ENCODE data around the gene SS18L1.

The SS18L1 gene

DNA sequence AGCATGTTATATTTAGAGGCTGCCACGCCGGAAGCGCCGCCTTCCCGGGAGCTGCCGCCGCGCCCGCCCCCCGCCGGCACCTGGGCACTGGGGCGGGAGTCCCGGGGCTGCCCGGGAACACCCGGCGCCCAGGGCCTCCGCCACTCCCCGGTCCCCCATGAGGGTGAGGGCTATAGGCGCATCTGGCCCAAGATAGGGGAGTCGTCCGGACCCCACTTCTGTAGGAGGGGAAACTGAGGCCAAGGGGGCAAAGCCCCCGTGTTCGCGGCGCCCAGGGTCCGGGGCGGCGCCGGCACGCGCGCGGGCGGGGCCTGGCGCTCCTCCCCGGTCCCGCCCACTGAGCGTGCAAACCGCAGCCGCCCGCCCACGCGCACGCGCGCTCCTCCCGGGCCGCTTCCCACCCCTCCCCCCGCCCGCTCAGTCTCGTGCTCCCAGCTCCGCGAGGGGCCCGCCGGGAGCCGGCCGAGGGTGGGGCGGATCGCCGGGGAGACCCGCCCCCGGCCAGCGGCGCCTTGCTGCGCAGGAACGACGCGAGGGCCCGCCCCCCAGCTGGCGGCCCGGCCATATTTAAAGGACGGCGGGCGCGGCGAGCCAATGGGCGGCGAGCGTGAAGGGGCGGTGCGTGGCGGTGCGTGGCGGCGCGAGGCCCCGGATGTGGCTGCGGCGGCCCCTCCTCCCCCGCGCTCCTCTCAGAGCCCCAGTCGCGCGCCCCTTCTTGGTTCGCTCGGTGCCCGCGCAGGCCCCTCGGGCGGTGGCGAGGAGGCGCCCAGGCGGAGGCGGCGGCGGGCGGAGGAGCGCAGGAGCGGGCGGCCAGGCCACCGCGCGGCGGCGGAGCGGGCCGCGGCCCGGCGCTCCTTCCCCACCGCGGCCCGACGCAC is 21.6 kb upstream of the SS18L1 start, which contains the start of gene LSM14B:
Gene LSM14B, plus strand, starts transcription at position 700 of the 878 bp plus-strand sequence. CDS start 192 bp downstream, outside the sequence.
- H3K4me3 ChIP-seq (replicated peaks; ENCODE audit: insufficient read depth, low read length): peak within 1 kb of the TSS; percentile 77
- peak; percentile 92 to 94 for DNase-seq (ENCODE audit: low read depth in 1 of 2, low spot score in 1 of 2)
- peak within 1 kb of the TSS; percentile 95 for H3K27ac ChIP-seq (replicated peaks)

GRCh38 chr20:62122654-62123449 is 20.7 kb upstream of the SS18L1 start:
- Histone ChIP-seq H3K4me3 (replicated peaks; ENCODE audit: insufficient read depth, low read length) (peak overlapping the region; percentile 77), H3K27ac (replicated peaks) (peak overlapping the region; percentile 50), H3K27me3 (ENCODE audit: insufficient read depth, poor library complexity, severe bottlenecking) (no peaks in the 10 kb centered on the region)
- TF ChIP-seq, protein P1, sequence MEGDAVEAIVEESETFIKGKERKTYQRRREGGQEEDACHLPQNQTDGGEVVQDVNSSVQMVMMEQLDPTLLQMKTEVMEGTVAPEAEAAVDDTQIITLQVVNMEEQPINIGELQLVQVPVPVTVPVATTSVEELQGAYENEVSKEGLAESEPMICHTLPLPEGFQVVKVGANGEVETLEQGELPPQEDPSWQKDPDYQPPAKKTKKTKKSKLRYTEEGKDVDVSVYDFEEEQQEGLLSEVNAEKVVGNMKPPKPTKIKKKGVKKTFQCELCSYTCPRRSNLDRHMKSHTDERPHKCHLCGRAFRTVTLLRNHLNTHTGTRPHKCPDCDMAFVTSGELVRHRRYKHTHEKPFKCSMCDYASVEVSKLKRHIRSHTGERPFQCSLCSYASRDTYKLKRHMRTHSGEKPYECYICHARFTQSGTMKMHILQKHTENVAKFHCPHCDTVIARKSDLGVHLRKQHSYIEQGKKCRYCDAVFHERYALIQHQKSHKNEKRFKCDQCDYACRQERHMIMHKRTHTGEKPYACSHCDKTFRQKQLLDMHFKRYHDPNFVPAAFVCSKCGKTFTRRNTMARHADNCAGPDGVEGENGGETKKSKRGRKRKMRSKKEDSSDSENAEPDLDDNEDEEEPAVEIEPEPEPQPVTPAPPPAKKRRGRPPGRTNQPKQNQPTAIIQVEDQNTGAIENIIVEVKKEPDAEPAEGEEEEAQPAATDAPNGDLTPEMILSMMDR (IDR thresholded peaks at IDR 0.05; ENCODE audit: insufficient read depth, low read length): no peak
- TF ChIP-seq, protein P2, sequence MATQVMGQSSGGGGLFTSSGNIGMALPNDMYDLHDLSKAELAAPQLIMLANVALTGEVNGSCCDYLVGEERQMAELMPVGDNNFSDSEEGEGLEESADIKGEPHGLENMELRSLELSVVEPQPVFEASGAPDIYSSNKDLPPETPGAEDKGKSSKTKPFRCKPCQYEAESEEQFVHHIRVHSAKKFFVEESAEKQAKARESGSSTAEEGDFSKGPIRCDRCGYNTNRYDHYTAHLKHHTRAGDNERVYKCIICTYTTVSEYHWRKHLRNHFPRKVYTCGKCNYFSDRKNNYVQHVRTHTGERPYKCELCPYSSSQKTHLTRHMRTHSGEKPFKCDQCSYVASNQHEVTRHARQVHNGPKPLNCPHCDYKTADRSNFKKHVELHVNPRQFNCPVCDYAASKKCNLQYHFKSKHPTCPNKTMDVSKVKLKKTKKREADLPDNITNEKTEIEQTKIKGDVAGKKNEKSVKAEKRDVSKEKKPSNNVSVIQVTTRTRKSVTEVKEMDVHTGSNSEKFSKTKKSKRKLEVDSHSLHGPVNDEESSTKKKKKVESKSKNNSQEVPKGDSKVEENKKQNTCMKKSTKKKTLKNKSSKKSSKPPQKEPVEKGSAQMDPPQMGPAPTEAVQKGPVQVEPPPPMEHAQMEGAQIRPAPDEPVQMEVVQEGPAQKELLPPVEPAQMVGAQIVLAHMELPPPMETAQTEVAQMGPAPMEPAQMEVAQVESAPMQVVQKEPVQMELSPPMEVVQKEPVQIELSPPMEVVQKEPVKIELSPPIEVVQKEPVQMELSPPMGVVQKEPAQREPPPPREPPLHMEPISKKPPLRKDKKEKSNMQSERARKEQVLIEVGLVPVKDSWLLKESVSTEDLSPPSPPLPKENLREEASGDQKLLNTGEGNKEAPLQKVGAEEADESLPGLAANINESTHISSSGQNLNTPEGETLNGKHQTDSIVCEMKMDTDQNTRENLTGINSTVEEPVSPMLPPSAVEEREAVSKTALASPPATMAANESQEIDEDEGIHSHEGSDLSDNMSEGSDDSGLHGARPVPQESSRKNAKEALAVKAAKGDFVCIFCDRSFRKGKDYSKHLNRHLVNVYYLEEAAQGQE (IDR thresholded peaks at IDR 0.05; ENCODE audit: insufficient replicate concordance, low read depth): no peak
- TF ChIP-seq POLR2AphosphoS5 (IDR thresholded peaks at IDR 0.05; ENCODE audit: low read depth) (no peak), GABPA (IDR thresholded peaks at IDR 0.05; ENCODE audit: low read depth) (no peak), SPI1 (IDR thresholded peaks at IDR 0.05; ENCODE audit: borderline replicate concordance, low read depth) (no peak)
- no peak for DNase-seq (ENCODE audit: low read depth in 1 of 2, low spot score in 1 of 2)

More for the DNA sequence above, 21.6 kb upstream of the SS18L1 start, which contains the start of gene LSM14B:
- H3K27me3 ChIP-seq (ENCODE audit: insufficient read depth, poor library complexity, severe bottlenecking): no peaks in the 10 kb centered on the region
- TF ChIP-seq, protein P1 (IDR thresholded peaks at IDR 0.05; ENCODE audit: insufficient read depth, low read length): no peak
- TF ChIP-seq, protein P2 (IDR thresholded peaks at IDR 0.05; ENCODE audit: insufficient replicate concordance, low read depth): no peak
- TF ChIP-seq GABPA (IDR thresholded peaks at IDR 0.05; ENCODE audit: low read depth) (no peak; the same call in 1 of the 2 replicates), POLR2AphosphoS5 (IDR thresholded peaks at IDR 0.05; ENCODE audit: low read depth) (peak; percentile 12; the same call in 1 of the 2 replicates)

- TF ChIP-seq SPI1 (IDR thresholded peaks at IDR 0.05; ENCODE audit: borderline replicate concordance, low read depth): no peak
- no peak for TF ChIP-seq POLR2AphosphoS5 (IDR thresholded peaks at IDR 0.05; ENCODE audit: low read depth)
- TF ChIP-seq, protein P1 (IDR thresholded peaks at IDR 0.05; ENCODE audit: insufficient read depth, low read length): no peak
- TF ChIP-seq, protein P2 (IDR thresholded peaks at IDR 0.05; ENCODE audit: insufficient replicate concordance, low read depth): no peak
- no peak for TF ChIP-seq GABPA (IDR thresholded peaks at IDR 0.05; ENCODE audit: low read depth)
- Histone ChIP-seq H3K27ac (replicated peaks) (no peak overlapping the region), H3K27me3 (ENCODE audit: insufficient read depth, poor library complexity, severe bottlenecking) (no peaks in the 10 kb centered on the region), H3K4me3 (replicated peaks; ENCODE audit: insufficient read depth, low read length) (peak overlapping the region; percentile 77)
- DNase-seq (ENCODE audit: low read depth in 1 of 2, low spot score in 1 of 2): peak in 1 of 2 experiments; percentile 20
These were observed 20.0 kb upstream of the SS18L1 start for GRCh38 chr20:62123450-62124118.
